ENCODE results near the gene BLOC1S4.
"Not testable (repeated sequence)": the region's sequence is repeated elsewhere in the genome, so short reads cannot be mapped to it uniquely, and the experiment has no call there.

BLOC1S4 gene
- total RNA-seq = 2.6 to 14.9 (median 9.2) reads per million in 18 experiments

GRCh38 chr4:6716018-6716911, at the start of gene BLOC1S4:
BLOC1S4 (plus strand) TSS chr4:6716174; CDS start chr4:6716210, 36 bp downstream.
- DNase-seq = peak; percentile 86 to 94

DNA sequence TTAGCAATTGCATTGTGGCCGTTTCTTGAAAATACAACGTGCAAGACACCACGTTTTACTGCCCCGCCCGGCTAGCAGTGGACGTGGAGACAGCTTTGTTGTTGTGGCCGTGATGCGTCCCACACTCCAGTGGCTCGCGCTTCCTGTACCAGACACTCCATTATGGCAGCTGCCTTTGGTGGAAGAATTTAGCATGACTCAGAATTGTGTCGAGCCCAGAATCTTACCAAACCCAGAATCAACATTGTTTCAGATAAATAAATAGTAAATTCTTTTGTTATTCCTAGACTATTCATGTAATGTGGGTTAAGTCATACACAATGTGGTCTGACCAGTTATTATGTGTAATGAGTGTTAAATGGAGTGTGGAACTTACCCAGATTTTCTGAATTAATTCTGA, 47.6 kb upstream of the BLOC1S4 start:
- no peak for DNase-seq

DNA sequence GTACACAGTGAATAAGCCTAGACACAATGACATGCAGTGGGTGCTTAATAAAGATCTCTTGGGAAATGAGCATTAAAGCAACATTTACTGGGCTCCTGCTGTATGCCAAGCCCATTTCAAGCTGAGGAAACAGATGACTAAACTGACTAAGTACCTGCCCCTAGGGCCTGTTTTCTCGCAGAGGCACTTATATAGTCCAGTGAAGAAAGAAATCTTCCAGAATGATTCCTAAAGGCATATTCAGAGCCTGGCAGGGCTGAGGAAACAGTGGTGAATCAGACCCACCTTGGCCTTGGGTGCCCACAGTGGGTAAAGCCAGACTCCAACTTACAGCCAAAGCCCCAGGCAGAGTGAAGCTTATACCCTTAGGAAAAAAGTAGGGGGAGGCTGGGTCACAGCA, 44.3 kb upstream of the BLOC1S4 start:
- DNase-seq = no peak

DNA sequence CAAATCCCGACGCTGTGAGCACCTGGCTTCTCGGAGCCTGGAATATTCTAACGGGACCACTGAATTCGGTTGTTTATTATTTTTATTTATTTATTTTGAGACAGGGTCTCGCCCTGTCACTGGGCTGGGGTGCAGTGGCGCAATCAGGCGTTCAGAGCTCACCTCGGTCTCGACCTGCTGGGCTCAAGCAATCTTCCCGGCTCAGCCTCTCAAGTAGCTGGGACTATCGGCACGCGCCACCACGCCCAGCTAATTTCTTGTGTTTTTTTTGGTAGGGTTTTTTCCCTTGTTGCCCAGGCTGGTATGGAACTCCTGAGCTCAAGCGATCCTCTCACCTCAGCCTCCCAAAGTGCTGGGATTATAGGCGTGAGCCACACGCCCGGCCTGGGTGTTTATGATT, 43.8 kb upstream of the BLOC1S4 start:
- no peak for DNase-seq

- DNase-seq = not testable (repeated sequence)
Observed at GRCh38 chr4:6672541-6673190, 43.3 kb upstream of the BLOC1S4 start.

DNA sequence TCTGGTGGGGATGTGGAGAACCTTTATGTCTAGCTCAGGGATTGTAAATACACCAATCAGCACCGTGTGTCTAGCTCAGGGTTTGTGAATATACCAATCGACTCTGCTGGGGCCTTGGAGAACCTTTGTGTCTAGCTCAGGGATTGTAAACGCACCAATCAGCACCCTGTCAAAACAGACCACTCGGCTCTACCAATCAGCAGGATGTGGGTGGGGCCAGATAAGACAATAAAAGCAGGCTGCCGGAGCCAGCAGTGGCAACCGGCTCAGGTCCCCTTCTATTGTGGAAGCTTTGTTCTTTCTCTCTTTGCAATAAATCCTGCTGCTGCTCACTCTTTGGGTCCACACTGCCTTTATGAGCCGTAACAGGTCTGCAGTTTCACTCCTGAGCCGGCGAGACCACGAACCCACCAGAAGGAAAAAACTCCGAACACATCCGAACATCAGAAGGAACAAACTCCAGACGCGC, 42.7 kb upstream of the BLOC1S4 start:
- DNase-seq = not testable (repeated sequence)

DNA sequence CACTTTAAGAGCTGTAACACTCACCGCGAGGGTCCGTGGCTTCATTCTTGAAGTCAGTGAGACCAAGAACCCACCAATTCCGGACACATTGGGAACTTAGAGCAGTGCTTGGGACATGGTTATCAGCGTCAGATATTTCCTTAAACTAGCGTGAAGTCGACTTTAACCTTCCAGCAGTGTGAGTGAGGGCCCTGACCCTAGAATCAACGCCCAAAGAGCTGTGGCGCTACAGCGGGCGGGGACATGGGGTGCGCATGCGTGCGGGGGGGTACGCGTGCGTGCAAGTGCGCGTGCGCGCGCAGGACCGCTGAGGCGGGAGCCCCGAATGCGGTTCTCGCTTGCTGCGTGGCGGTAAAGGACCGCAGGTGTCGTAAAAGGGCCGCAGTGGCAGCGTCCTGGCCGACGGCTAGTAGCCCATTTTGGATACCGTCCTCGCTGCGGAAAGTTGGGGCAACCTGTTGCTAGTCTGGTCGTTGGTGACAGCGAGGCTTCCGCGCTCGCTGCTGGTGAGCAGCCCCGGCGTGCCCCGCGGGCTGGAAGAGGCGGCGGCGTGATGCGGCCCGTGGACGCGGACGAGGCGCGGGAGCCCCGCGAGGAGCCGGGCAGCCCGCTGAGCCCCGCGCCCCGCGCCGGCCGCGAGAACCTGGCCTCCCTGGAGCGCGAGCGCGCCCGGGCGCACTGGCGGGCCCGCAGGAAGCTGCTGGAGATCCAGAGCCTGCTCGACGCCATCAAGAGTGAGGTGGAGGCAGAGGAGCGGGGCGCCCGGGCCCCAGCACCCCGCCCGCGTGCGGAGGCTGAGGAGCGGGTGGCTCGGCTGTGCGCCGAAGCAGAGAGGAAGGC, 42.1 kb upstream of the BLOC1S4 start:
- peak; percentile 95 to 97 for DNase-seq

- DNase-seq = no peak
Observed at GRCh38 chr4:6674500-6675149, 41.3 kb upstream of the BLOC1S4 start.

DNA sequence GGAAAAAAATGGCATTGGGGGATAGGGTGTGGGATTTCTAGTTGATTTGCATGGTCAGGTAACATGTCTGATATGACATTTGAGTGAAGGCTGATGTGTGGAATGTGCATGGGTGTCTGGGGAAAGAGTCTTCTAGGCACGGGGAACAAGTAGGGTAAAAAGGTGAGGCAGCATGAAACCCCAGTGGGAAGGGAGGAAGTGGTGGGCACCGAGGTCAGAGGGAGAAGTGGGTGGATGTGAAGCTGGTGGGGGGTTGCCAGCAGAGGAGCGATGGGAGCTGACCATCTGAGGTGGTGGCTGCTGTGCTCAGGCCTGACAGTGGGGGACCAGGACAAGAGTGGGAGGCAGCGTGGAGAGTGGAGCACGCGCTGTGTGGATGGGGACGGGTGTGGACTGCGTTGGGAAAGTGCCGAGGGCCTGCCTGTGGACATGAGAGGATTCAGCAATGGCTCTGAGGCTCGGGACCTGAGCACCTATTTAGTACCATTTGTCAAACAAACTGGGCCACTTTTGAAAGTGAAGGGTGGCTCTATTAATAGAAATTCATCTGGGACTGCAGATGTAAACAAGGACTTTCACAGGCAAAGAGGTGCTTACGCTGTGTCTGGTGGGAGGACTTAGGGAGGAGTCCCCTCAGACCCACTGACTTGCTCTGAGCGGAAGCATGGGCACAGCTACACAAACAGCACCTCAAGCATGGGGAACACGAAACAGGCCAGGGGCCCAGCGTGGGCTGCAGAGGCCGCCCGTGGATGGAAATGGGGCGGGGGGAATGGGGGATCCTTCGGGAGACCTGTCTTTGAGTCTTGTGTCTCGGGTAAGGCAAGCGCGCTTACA, 39.0 kb upstream of the BLOC1S4 start:
- DNase-seq = no peak

GRCh38 chr4:6680372-6681034, 35.5 kb upstream of the BLOC1S4 start:
- DNase-seq = no peak

DNA sequence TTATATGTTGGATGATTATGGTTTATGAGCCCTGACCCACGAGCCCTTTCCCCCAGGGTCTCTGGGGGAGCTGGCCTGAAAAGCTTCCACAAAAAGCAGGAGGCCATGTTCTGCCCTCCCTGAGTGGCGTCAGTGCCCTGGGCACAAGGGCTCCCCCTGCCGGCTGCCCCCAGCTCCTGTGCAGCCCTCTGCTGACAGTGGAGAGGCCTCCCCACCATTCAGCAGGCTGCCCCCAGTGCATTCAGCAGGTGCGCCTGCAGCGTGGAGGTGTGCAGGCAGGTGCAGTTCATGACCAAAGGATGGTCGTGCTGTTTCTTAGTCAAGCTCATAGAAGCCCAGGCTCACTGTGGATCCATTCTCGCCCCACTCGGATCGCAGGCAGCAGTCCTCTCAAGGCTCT, 34.8 kb upstream of the BLOC1S4 start:
- no peak for DNase-seq

DNA sequence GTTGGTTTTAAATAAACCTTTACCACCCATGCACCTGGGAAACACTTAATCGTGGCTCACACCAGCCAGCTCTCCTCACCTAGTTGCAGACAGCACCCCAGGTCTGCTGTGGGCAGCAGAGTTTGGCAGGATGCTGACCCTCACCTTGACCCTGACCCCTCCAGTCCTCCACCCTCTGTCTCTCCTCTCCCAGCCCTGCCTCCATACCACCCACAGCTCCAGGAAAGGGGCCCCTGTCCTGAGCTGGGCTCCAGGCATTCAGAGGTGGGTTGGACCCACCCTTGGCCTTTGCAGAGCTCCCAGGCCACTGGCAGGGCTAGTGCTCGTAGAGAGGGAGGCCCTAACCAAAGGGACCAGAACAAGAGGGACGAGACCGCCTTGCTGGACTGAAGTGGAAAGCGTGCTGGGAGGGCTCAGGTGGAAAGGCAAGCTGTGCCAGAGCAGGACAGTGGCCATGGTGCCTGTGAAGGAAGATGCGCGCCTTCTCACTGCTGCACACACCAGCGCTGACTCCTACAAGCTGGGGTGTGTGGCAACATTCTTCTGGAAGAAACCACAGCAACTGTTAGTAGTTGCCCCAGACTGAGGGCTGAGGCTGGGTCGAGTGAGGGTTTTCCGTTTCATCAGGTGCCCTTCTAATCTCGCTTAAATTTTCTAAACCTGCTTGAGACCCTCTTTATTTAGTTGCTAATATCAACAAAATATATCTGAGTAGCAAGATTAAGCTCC, 32.9 kb upstream of the BLOC1S4 start:
- DNase-seq = peak in 1 of 2 donors; percentile 29

- DNase-seq = no peak
Observed at GRCh38 chr4:6684656-6685055, 31.3 kb upstream of the BLOC1S4 start.

- no peak for DNase-seq
Observed at GRCh38 chr4:6686104-6686787, 29.7 kb upstream of the BLOC1S4 start.

DNA sequence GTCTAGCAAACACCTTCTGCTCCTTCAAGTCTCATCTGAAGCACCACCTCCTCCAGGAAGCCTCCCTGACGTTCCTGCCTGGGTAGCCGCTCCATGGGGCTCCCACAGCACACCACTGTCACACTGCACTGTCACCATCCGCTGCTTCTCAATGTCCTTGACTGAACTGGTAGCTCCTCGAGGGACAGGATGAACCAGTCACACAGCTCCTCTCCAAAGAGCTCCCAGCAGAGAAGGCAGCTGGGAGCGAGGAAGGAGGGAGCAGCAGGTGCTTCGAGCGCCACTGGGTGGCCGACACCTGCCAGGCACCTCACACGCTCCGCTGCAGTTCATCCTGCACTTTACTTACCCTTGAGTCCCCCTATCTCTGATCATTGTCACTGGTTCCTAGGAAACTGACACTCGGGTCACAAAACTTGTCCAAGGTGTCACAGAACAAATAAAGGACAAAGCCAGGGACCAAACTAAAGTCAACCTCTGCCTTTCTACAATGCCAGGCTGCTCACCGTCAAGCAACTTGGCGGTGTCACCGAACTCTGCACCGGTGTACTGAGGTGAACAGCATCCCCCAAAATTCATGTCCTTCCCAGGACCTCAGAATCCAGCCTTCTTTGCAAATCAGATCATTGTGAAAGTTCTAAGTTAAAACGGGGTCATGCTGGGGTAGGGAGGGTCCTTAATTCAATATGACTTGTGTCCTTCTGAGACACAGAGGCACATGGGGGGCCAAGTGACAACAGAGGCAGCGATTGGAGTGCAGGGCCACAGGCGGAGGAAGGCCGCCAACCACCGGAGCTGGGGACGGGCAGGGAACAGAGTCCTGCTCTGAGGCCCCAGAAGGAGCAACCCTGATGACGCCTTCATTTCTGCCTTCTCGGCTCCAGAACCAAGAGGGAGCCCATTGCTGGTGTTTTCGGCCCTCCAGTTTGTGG, 27.8 kb upstream of the BLOC1S4 start:
- DNase-seq = no peak

DNA sequence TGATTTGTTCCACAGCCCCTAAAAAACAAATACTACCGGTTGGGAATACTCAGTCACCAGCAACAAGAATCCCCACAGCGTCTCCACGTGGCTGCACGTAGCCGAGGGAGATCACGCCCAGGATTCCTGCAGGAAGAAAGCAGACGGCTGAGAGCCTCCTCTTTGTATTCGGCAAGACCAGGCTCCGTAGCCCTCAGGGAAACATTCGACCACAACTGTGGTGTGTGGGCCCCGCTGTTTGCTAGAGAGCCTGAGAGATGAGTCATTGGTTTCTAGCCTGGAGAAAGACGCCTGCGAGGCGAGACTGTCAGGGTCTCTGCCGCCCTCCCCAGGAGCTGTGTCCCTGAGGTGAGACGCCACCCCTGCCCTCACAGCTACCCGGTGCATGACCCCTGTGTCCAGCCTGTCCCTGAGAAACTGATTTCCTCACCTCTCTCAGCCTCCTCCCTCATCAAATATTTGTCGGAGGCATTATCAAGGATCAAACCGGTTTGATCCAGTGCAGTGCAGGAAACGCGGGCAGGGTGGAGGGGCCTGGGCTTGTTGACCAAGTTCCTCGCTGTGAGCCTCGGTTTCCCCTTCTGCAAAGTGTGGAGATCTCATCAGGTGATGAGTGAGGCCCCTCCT, 27.0 kb upstream of the BLOC1S4 start:
- DNase-seq = peak; percentile 60 to 79

GRCh38 chr4:6689506-6689960, 26.4 kb upstream of the BLOC1S4 start:
- no peak for DNase-seq

- no peak for DNase-seq
Observed at GRCh38 chr4:6692379-6692778, 23.6 kb upstream of the BLOC1S4 start.
